Esophagus muscularis mucosa (tissue), 4 donors: ENCODE data around the gene HLCS. TPM values are rescaled to one million over a fixed set of nuclear protein-coding genes. Genes with fewer than 3 reads are reported as not detected.

ENCODE experiments used
- DNase-seq: peaks from one replicate; pipeline ENCODE4 v3.0.0-alpha.2; 2017; ENCODE audit errors: extremely low spot score
- H3K27ac ChIP-seq, 4 donors: fragments of 200-600 bp; sonication (generic); replicated peaks in 1 of 4; 1 replicate in 3 of 4; 2 replicates in 1 of 4; pipeline ENCODE4 v1.5.1; 2016 to 2019; ENCODE audit warnings: mild to moderate bottlenecking in 1 of 4
- H3K27me3 ChIP-seq, 4 donors: fragments of 200-600 bp; sonication (generic); one replicate each; pipeline versions ENCODE4 v1.5.1 to v1.6.0; 2016 to 2019
- H3K36me3 ChIP-seq, 4 donors: fragments of 200-600 bp; sonication (generic); one replicate each; pipeline ENCODE4 v1.5.1; 2016 to 2019
- H3K4me1 ChIP-seq, 4 donors: fragments of 200-600 bp; sonication (generic); one replicate each; pipeline ENCODE4 v1.5.1; 2016 to 2019
- H3K4me3 ChIP-seq, 4 donors: fragments of 200-600 bp; sonication (generic); 1 replicate in 2 of 4; 2 replicates in 2 of 4; pipeline ENCODE4 v1.5.1; 2016 to 2019; ENCODE audit warnings: mild to moderate bottlenecking in 4 of 4, moderate library complexity in 1 of 4
- H3K9me3 ChIP-seq, 4 donors: fragments of 200-600 bp; sonication (generic); 1 replicate in 3 of 4; 2 replicates in 1 of 4; pipeline ENCODE4 v1.5.1; 2016 to 2019
- EP300 ChIP-seq: sonication (generic); formaldehyde crosslinking; IDR thresholded peaks from one replicate; pipeline ENCODE4 v1.6.1; 2017; ENCODE audit warnings: antibody characterized with exemption
- POLR2A ChIP-seq: fragments of 450-650 bp; IDR thresholded peaks from one replicate; pipeline ENCODE4 v1.6.1; 2017; ENCODE audit warnings: antibody characterized with exemption, moderate library complexity, mild to moderate bottlenecking, low read depth
- POLR2AphosphoS5 ChIP-seq, 2 donors: sonication (generic); formaldehyde crosslinking; IDR thresholded peaks; one replicate each; pipeline ENCODE4 v1.6.1; 2017; ENCODE audit warnings: antibody characterized with exemption in 2 of 2
- WGBS: methylation state at CpG from one replicate; pipeline ENCODE4 v1.1.5; 2018; 5-methylcytosine and 5-hydroxymethylcytosine counted together
- intact Hi-C: fragments of 100-400 bp; cut with DNase I; formaldehyde crosslinking; loops from one replicate; pipeline ENCODE4 v1.15.1; 2023
- total RNA-seq, 4 donors: library from RNA; depleted of rRNA; stranded (reverse); fragments of >200 nt; gene quantifications; one replicate each; pipeline versions ENCODE4 v1.1.0 to v1.2.1, GENCODE V29; 2016
- TF ChIP-seq, protein P1 (sequence below), 3 experiments: fragments of 200-600 bp in 2 of 3; fragments of 450-650 bp in 1 of 3; sonication (generic) in 2 of 3; IDR thresholded peaks; one replicate each; pipeline ENCODE4 v1.5.1; 2017 to 2019; ENCODE audit warnings: antibody characterized with exemption in 3 of 3, mild to moderate bottlenecking in 2 of 3, moderate library complexity in 1 of 3

The HLCS gene
- total RNA-seq, 4 donors from 2014 or later: 15.9 to 25.3 (median 22.0) TPM

DNA sequence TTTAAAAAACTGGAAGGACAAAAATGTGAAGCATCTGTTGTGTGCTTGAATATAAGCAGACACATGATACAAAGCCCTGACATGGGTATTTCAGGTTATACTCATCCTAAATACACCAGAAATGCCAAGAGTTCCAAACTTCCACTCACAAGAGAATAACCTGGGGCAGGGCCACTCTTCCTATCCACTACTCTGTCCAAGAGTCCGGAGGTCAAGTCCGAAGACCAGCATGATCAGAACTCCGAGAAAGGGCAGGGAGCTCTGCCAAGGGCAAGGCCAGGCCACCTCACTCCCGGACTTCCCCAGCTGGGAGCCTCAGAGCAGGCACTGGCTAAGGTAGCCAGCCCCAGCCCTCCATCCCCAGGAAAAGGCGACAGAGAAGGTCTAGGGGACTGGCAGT is 37.5 kb downstream of the HLCS start:
- Histone ChIP-seq H3K4me1 (peaks cover 0 to 10% (median 6%) of the 10 kb centered on the region in 4 donors), H3K27me3 (no peaks in the 10 kb centered on the region), H3K4me3 (no peak overlapping the region), H3K36me3 (peaks cover 0 to 35% (median 11%) of the 10 kb centered on the region in 4 donors), H3K27ac (no peak overlapping the region), H3K9me3 (no peaks in the 10 kb centered on the region)
- intact Hi-C loops: loop anchor here (2.0 to 5.0 kb wide), 4 partner anchors 182 to 424 kb away; no protein-coding TSS in a partner anchor
- TF ChIP-seq POLR2A (no peak), POLR2AphosphoS5 (IDR thresholded peaks at IDR 0.05) (no peak), EP300 (no peak)
- TF ChIP-seq, protein P1, sequence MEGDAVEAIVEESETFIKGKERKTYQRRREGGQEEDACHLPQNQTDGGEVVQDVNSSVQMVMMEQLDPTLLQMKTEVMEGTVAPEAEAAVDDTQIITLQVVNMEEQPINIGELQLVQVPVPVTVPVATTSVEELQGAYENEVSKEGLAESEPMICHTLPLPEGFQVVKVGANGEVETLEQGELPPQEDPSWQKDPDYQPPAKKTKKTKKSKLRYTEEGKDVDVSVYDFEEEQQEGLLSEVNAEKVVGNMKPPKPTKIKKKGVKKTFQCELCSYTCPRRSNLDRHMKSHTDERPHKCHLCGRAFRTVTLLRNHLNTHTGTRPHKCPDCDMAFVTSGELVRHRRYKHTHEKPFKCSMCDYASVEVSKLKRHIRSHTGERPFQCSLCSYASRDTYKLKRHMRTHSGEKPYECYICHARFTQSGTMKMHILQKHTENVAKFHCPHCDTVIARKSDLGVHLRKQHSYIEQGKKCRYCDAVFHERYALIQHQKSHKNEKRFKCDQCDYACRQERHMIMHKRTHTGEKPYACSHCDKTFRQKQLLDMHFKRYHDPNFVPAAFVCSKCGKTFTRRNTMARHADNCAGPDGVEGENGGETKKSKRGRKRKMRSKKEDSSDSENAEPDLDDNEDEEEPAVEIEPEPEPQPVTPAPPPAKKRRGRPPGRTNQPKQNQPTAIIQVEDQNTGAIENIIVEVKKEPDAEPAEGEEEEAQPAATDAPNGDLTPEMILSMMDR (IDR thresholded peaks at IDR 0.05): no peak
- WGBS: 72% methylated on average over 5 of the region's 5 CpGs
- no peak for DNase-seq

DNA sequence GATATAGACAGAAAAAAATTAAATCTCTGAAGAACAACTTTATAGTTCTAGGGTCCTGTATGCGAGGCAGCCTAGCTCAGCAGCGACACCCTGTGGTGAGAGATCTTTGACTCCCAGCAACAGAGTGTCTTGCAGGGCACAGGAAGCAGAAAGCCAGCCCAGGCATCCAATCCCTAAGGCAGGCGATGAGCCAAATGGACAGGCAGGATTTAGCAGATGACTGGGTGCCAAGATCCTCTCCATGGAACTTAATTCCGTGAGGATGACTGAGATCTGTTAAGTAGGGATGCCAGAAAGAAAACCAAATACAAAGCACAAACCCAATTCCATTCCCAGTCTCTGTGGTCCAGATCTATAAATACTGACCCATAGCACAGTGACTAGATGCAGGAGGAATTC is 38.8 kb downstream of the HLCS start:
- Histone ChIP-seq H3K27me3 (no peaks in the 10 kb centered on the region), H3K27ac (no peak overlapping the region), H3K4me3 (no peak overlapping the region), H3K36me3 (peaks cover 0 to 23% (median 8%) of the 10 kb centered on the region in 4 donors), H3K9me3 (no peaks in the 10 kb centered on the region), H3K4me1 (peaks cover 0 to 10% (median 6%) of the 10 kb centered on the region in 4 donors)
- 13% methylated on average over 4 of the region's 4 CpGs for WGBS
- intact Hi-C loops: loop anchor here (2.0 to 5.0 kb wide), 4 partner anchors 180 to 423 kb away; no protein-coding TSS in a partner anchor
- DNase-seq: no peak
- no peak for TF ChIP-seq EP300
- TF ChIP-seq, protein P1 (IDR thresholded peaks at IDR 0.05): peak; percentile 78 to 86 (median 86)

DNA sequence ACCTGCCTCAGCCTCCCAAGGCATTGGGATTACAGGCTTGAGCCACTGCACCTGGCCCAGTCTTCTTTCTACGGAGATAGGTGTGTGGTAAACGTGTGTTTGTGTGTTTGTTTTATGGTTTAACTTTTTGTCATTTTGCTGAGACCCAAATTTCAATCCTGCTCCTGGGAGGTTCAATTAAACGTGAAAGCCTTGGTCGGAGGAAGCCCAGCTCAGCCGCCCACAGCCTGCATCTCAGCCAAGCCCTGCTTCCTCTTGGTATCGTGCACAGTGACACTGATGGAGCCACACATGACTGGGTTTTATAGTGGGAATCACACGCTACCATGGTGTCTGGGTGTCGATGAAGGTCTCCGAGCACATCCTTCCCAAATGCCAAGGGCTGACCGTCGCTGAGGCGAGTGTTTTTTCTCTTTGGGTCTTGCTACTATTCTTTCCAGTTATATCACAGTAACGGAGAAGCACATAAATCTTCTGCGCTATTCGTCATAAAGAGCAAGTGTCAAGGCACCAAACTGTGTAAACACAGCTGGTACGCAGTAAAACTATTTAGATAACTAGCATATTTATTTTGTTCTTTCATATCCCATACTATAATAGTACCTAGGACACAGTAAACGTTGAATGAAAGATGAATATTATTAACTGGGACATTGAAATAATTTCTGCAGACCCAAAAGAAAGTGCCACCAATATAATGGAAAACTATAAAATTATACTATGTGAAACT is 39.3 kb downstream of the HLCS start:
- H3K4me3 ChIP-seq: no peak overlapping the region
- H3K36me3 ChIP-seq: peaks cover 0 to 23% (median 8%) of the 10 kb centered on the region in 4 donors
- peaks cover 0 to 10% (median 6%) of the 10 kb centered on the region in 4 donors for H3K4me1 ChIP-seq
- H3K9me3 ChIP-seq: no peaks in the 10 kb centered on the region
- WGBS: 75% methylated on average over 17 of the region's 17 CpGs
- no peak overlapping the region for H3K27ac ChIP-seq
- no peaks in the 10 kb centered on the region for H3K27me3 ChIP-seq
- TF ChIP-seq POLR2AphosphoS5 (IDR thresholded peaks at IDR 0.05): no peak
- TF ChIP-seq, protein P1 (IDR thresholded peaks at IDR 0.05): no peak
- no peak for TF ChIP-seq EP300
- TF ChIP-seq POLR2A: no peak
- intact Hi-C loops: loop anchor here (5.0 kb wide), 3 partner anchors 180 to 295 kb away; no protein-coding TSS in a partner anchor
- DNase-seq: no peak

DNA sequence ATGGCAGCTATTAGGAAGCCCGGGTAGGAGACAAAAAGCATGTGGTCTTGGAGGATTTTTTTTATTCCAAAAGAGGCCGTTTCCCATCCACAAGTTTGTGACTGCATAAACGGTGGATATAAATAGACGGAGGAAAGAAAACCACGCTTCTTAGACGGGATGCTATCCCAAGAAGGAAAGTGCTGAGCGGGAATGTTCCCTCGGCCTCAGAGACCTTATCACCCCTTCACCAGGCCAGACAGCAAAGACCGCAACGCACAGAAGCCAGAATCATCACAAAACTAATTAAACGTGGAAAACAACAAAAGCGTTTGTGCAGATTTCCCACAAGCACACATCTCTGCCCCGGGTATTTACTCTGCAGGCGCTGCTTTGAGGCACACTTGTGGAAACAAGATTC is 43.2 kb downstream of the HLCS start:
- no peak for DNase-seq
- H3K9me3 ChIP-seq: no peaks in the 10 kb centered on the region
- peaks cover 0 to 14% (median 11%) of the 10 kb centered on the region in 4 donors for H3K4me1 ChIP-seq
- no peak overlapping the region for H3K4me3 ChIP-seq
- H3K27me3 ChIP-seq: no peaks in the 10 kb centered on the region
- no peak overlapping the region for H3K27ac ChIP-seq
- intact Hi-C loops: no loop called here
- peaks cover 0 to 14% (median 2%) of the 10 kb centered on the region in 4 donors for H3K36me3 ChIP-seq
- TF ChIP-seq EP300: no peak
- TF ChIP-seq POLR2AphosphoS5 (IDR thresholded peaks at IDR 0.05): no peak
- 80% methylated on average over 14 of the region's 14 CpGs for WGBS

DNA sequence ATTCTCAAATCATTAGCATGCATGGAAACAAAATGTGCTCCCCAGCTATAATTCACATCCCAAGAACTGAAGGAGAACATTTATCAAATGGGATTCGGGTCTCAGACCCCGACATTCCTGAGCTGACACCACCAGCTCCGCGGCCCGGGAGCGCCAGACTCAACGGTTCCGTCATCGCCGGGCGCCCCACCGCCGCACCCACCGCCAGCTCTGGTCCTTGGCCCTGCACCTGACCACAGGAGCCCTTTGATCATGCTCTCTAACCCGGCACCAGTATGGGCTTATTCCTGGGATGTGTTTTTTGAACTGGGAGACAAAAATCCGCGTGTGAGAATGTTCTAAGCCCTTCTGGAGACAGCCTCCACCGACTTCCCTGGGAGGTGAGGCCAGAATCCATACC is 43.6 kb downstream of the HLCS start:
- DNase-seq: no peak
- peaks cover 0 to 12% (median 2%) of the 10 kb centered on the region in 4 donors for H3K36me3 ChIP-seq
- no peak overlapping the region for H3K27ac ChIP-seq
- H3K4me1 ChIP-seq: peaks cover 0 to 15% (median 14%) of the 10 kb centered on the region in 4 donors
- TF ChIP-seq POLR2A (no peak), EP300 (no peak), POLR2AphosphoS5 (IDR thresholded peaks at IDR 0.05) (no peak)
- TF ChIP-seq, protein P1 (IDR thresholded peaks at IDR 0.05): no peak
- H3K27me3 ChIP-seq: no peaks in the 10 kb centered on the region
- no peaks in the 10 kb centered on the region for H3K9me3 ChIP-seq
- intact Hi-C loops: no loop called here
- no peak overlapping the region for H3K4me3 ChIP-seq
- 89% methylated on average over 4 of the region's 18 CpGs for WGBS
